ENCODE results near the gene RAB11FIP4.

RAB11FIP4 gene

GRCh38 chr17:31530391-31530985 lies 139.0 kb downstream of the RAB11FIP4 start:
- DNase-seq, result no peak

GRCh38 chr17:31531336-31531980 lies 140.0 kb downstream of the RAB11FIP4 start:
- DNase-seq, result no peak

GRCh38 chr17:31532081-31532480 lies 140.6 kb downstream of the RAB11FIP4 start:
- no peak for DNase-seq

- no peak for DNase-seq
Observed at GRCh38 chr17:31532526-31532925, 141.1 kb downstream of the RAB11FIP4 start.

GRCh38 chr17:31533546-31534155 lies 142.2 kb downstream of the RAB11FIP4 start:
- peak; percentile 49 for DNase-seq

- DNase-seq, result no peak
Observed at GRCh38 chr17:31534223-31534888, 142.9 kb downstream of the RAB11FIP4 start.

- DNase-seq, result peak; percentile 22
Observed at GRCh38 chr17:31535581-31535981, 144.1 kb downstream of the RAB11FIP4 start.

- DNase-seq, result no peak
Observed at GRCh38 chr17:31536451-31536850, 145.0 kb downstream of the RAB11FIP4 start.

- no peak for DNase-seq
Observed at GRCh38 chr17:31537565-31538011, 146.1 kb downstream of the RAB11FIP4 start.

GRCh38 chr17:31538080-31538762 lies 146.7 kb downstream of the RAB11FIP4 start:
- peak; percentile 32 for DNase-seq

- DNase-seq, result no peak
Observed at GRCh38 chr17:31540602-31541307, 149.3 kb downstream of the RAB11FIP4 start.

- DNase-seq, result no peak
Observed at GRCh38 chr17:31541559-31541958, 150.1 kb downstream of the RAB11FIP4 start.

- DNase-seq, result no peak
Observed at GRCh38 chr17:31544186-31544585, 152.7 kb downstream of the RAB11FIP4 start.

GRCh38 chr17:31546650-31547049 lies 155.2 kb downstream of the RAB11FIP4 start:
- DNase-seq, result no peak

GRCh38 chr17:31548709-31549108 lies 157.2 kb downstream of the RAB11FIP4 start:
- no peak for DNase-seq

- DNase-seq, result peak; percentile 32
Observed at GRCh38 chr17:31549121-31549524, 157.6 kb downstream of the RAB11FIP4 start.

- peak; percentile 89 for DNase-seq
Observed at GRCh38 chr17:31549525-31550388, 158.3 kb downstream of the RAB11FIP4 start.

- no peak for DNase-seq
Observed at GRCh38 chr17:31550389-31551056, 159.0 kb downstream of the RAB11FIP4 start.

- DNase-seq, result no peak
Observed at GRCh38 chr17:31552568-31552967, 161.1 kb downstream of the RAB11FIP4 start.

GRCh38 chr17:31553506-31553905 lies 162.0 kb downstream of the RAB11FIP4 start:
- DNase-seq, result no peak

GRCh38 chr17:31554930-31555329 lies 163.5 kb downstream of the RAB11FIP4 start:
- DNase-seq, result no peak
